Esophagus muscularis mucosa (tissue), 4 donors: Measurements from ENCODE around the gene RBM28.

Experiments used
- EP300 ChIP-seq: sonication (generic); formaldehyde crosslinking; IDR thresholded peaks from one replicate; pipeline ENCODE4 v1.6.1; 2017; ENCODE audit warnings: antibody characterized with exemption
- POLR2A ChIP-seq: fragments of 450-650 bp; IDR thresholded peaks from one replicate; pipeline ENCODE4 v1.6.1; 2017; ENCODE audit warnings: antibody characterized with exemption, moderate library complexity, mild to moderate bottlenecking, low read depth
- TF ChIP-seq, protein P1 (sequence below), 3 experiments: fragments of 200-600 bp in 2 of 3; fragments of 450-650 bp in 1 of 3; sonication (generic) in 2 of 3; IDR thresholded peaks; one replicate each; pipeline ENCODE4 v1.5.1; 2017 to 2019; ENCODE audit warnings: antibody characterized with exemption in 3 of 3, mild to moderate bottlenecking in 2 of 3, moderate library complexity in 1 of 3

DNA sequence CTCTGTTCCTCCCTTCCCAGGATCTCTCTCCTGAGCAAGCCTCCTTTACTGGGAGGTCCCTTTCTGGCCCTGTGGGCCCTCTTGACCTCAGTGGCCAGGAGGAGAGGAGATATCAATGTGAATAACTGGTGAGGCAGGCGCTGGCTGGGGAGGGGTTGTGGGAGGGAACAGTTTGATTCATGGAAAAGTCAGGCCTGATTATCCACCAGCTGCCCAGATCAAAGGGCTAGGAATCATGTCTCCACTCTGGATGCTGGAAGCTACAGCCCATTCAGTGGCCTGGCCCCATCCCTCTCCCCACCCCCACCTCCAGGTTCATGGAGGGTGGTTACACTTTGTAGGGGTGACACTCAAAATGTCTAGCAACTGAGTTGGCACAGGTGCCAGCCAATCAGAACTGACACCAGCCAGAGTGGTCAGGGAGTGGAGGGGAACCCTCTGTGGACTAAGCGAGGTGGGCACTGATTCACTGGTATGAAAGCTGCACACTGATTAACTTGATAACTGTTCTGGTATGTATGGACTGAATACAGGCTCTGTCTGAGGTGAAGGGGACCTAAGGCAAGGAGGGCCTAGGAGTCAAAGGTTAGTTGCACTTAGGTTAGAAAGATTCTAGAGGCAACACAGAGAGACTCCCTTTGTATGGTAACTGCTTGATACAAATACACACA lies 13.0 kb upstream of the RBM28 start:
- TF ChIP-seq, protein P1, sequence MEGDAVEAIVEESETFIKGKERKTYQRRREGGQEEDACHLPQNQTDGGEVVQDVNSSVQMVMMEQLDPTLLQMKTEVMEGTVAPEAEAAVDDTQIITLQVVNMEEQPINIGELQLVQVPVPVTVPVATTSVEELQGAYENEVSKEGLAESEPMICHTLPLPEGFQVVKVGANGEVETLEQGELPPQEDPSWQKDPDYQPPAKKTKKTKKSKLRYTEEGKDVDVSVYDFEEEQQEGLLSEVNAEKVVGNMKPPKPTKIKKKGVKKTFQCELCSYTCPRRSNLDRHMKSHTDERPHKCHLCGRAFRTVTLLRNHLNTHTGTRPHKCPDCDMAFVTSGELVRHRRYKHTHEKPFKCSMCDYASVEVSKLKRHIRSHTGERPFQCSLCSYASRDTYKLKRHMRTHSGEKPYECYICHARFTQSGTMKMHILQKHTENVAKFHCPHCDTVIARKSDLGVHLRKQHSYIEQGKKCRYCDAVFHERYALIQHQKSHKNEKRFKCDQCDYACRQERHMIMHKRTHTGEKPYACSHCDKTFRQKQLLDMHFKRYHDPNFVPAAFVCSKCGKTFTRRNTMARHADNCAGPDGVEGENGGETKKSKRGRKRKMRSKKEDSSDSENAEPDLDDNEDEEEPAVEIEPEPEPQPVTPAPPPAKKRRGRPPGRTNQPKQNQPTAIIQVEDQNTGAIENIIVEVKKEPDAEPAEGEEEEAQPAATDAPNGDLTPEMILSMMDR (IDR thresholded peaks at IDR 0.05) = no peak
- no peak for TF ChIP-seq POLR2A
- no peak for TF ChIP-seq EP300
